PFSK-1 (cell line): ENCODE measurements around the gene ANO9.

Experiments used
- FOXP2 ChIP-seq: optimal IDR thresholded peaks from 2 replicates; pipeline ENCODE3; 2011; ENCODE audit warnings: borderline replicate concordance, control low read depth, inconsistent platforms; ENCODE audit not compliant: insufficient read depth; ENCODE audit errors: extremely low read length, extremely low read depth
- POLR2AphosphoS5 ChIP-seq: IDR thresholded peaks from 2 replicates; pipeline ENCODE4 v1.6.1; 2012; ENCODE audit warnings: low read depth, mild to moderate bottlenecking, control low read depth, low read length, moderate library complexity
- SIN3A ChIP-seq: IDR thresholded peaks from 2 replicates; pipeline ENCODE4 v1.6.1; 2012; ENCODE audit warnings: mild to moderate bottlenecking, low read length, moderate library complexity, borderline replicate concordance; ENCODE audit not compliant: insufficient read depth
- TF ChIP-seq, protein P1 (sequence below), 2 experiments: IDR thresholded peaks; 2 replicates each; pipeline versions ENCODE4 v1.6.1 to v1.8.0; 2011 to 2012; ENCODE audit warnings: low read depth in 2 of 2, low read length in 2 of 2, control low read depth in 1 of 2, inconsistent platforms in 1 of 2, mild to moderate bottlenecking in 1 of 2, moderate library complexity in 1 of 2; ENCODE audit not compliant: insufficient read depth in 1 of 2

DNA sequence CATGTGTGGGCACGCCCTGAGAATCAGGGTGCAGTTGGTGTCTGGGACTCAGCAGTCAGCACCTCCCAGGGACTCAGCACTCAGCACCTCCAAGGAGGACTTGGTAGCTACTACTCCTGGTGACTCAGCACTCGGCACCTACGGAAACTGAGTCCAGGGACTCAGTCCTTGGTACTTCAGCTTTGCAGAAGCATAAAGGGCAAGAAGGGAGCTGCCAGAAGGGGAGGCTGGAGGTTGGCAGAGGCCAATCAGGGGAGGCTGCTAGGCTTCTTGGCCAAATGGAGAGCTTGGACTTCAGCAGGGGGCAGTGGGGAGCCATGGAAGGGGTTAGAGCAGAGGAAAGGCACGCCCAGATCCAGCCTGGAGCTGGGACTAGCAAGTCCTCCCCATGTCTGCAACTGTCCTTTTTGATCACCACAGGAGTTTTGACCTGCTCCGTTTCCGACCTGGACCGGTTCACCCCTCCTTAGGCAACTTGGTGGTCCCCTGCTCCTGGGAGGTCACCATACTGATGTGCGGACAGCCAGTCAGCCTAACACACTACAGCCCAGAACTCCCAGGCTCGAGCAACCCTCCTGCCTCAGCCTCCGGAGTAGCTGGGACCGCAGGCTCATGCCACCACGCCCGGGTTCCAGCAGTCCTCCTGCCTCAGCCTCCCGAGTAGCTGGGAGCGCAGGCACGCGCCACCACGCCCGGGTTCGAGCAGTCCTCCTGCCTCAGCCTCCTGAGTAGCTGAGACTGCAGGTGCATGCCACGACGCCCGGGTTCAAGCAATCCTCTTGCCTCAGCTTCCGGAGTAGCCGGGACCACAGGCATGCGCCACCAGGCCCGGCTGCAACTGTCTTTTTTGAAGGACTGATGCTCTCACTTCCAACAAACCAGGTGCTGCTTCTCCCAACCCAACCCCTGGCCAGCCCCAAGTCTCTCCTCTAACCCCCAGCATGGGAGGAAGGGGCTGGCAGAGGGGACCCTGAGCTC is 1.5 kb downstream of the ANO9 start:
- no peak for TF ChIP-seq SIN3A
- TF ChIP-seq POLR2AphosphoS5: no peak
- TF ChIP-seq, protein P1, sequence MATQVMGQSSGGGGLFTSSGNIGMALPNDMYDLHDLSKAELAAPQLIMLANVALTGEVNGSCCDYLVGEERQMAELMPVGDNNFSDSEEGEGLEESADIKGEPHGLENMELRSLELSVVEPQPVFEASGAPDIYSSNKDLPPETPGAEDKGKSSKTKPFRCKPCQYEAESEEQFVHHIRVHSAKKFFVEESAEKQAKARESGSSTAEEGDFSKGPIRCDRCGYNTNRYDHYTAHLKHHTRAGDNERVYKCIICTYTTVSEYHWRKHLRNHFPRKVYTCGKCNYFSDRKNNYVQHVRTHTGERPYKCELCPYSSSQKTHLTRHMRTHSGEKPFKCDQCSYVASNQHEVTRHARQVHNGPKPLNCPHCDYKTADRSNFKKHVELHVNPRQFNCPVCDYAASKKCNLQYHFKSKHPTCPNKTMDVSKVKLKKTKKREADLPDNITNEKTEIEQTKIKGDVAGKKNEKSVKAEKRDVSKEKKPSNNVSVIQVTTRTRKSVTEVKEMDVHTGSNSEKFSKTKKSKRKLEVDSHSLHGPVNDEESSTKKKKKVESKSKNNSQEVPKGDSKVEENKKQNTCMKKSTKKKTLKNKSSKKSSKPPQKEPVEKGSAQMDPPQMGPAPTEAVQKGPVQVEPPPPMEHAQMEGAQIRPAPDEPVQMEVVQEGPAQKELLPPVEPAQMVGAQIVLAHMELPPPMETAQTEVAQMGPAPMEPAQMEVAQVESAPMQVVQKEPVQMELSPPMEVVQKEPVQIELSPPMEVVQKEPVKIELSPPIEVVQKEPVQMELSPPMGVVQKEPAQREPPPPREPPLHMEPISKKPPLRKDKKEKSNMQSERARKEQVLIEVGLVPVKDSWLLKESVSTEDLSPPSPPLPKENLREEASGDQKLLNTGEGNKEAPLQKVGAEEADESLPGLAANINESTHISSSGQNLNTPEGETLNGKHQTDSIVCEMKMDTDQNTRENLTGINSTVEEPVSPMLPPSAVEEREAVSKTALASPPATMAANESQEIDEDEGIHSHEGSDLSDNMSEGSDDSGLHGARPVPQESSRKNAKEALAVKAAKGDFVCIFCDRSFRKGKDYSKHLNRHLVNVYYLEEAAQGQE (IDR thresholded peaks at IDR 0.05; ENCODE audit: insufficient read depth in 1 of 2, low read depth in 2 of 2, low read length in 2 of 2): no peak
- TF ChIP-seq FOXP2: no peak
